Skeletal muscle tissue (tissue), 4 donors: ENCODE results near the gene NTSR2. TPM values are rescaled to one million over a fixed set of nuclear protein-coding genes. Genes with fewer than 3 reads are reported as not detected.
"Not testable (repeated sequence)": the region's sequence is repeated elsewhere in the genome, so short reads cannot be mapped to it uniquely, and the experiment has no call there.

Source experiments
- H3K27ac ChIP-seq: one replicate; pipeline ENCODE4 v1.7.0; 2013; ENCODE audit warnings: mild to moderate bottlenecking, low read depth, low read length, inconsistent platforms
- H3K27me3 ChIP-seq, 3 donors: one replicate each; pipeline ENCODE4 v1.7.0; 2013; ENCODE audit warnings: low read length in 3 of 3; ENCODE audit not compliant: control insufficient read depth in 3 of 3, insufficient read depth in 3 of 3
- H3K36me3 ChIP-seq, 3 donors: one replicate each; pipeline ENCODE4 v1.7.0; 2013; ENCODE audit warnings: low read length in 3 of 3; ENCODE audit not compliant: control insufficient read depth in 3 of 3, insufficient read depth in 3 of 3
- H3K4me1 ChIP-seq, 3 donors: one replicate each; pipeline ENCODE4 v1.7.0; 2013; ENCODE audit warnings: low read length in 3 of 3, mild to moderate bottlenecking in 3 of 3; ENCODE audit not compliant: control insufficient read depth in 3 of 3, insufficient read depth in 3 of 3
- H3K4me3 ChIP-seq, 3 donors: one replicate each; pipeline ENCODE4 v1.7.0; 2013; ENCODE audit warnings: low read length in 3 of 3
- H3K9ac ChIP-seq, 3 donors: one replicate each; pipeline ENCODE4 v1.7.0; 2013; ENCODE audit warnings: low read length in 3 of 3, mild to moderate bottlenecking in 3 of 3, moderate library complexity in 2 of 3, low read depth in 1 of 3
- H3K9me3 ChIP-seq, 3 donors: one replicate each; pipeline ENCODE4 v1.7.0; 2013; ENCODE audit warnings: low read length in 3 of 3; ENCODE audit not compliant: control insufficient read depth in 3 of 3
- total RNA-seq: library from RNA; depleted of rRNA; stranded (reverse); fragments of >200 nt; gene quantifications from one replicate; pipeline ENCODE4 v1.2.3, GENCODE V29; 2014
- donor health status: Osteomylitis.

NTSR2 gene
- total RNA-seq, 1 donor from 2014 or later: not detected

DNA sequence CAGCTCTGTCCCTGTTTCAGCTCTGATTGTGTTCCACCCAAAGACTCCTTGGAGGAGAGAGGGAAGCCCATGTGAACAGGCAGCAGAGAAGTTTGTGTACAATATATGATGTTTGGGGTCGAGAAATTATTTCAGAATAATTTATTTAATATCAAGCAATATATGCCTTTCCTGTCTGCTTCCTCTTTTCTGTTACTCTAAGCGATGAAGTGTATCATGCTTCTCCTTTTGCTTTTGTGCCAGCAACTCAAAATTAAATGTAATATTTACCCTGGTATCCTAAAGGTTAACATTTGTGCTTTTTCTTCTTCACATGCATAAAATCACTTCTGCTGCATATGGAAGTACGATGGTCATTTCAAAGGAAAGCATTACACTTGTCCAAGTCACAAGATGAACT lies 2.4 kb upstream of the NTSR2 start:
- Histone ChIP-seq H3K27ac (no peak overlapping the region), H3K9me3 (no peaks in the 10 kb centered on the region), H3K4me3 (no peak overlapping the region), H3K36me3 (no peaks in the 10 kb centered on the region), H3K9ac (no peak overlapping the region), H3K27me3 (peaks cover 3 to 10% (median 4%) of the 10 kb centered on the region in 3 donors), H3K4me1 (peaks cover 8 to 31% (median 31%) of the 10 kb centered on the region in 3 donors)

- H3K36me3 ChIP-seq: no peaks in the 10 kb centered on the region
- H3K4me3 ChIP-seq: no peak overlapping the region
- no peak overlapping the region for H3K9ac ChIP-seq
- no peak overlapping the region for H3K27ac ChIP-seq
- no peaks in the 10 kb centered on the region for H3K9me3 ChIP-seq
- H3K27me3 ChIP-seq: peaks cover 0 to 10% (median 4%) of the 10 kb centered on the region in 3 donors
- peaks cover 0 to 9% (median 6%) of the 10 kb centered on the region in 3 donors for H3K4me1 ChIP-seq
Measured at GRCh38 chr2:11667866-11668637, 1.9 kb downstream of the NTSR2 start.

DNA sequence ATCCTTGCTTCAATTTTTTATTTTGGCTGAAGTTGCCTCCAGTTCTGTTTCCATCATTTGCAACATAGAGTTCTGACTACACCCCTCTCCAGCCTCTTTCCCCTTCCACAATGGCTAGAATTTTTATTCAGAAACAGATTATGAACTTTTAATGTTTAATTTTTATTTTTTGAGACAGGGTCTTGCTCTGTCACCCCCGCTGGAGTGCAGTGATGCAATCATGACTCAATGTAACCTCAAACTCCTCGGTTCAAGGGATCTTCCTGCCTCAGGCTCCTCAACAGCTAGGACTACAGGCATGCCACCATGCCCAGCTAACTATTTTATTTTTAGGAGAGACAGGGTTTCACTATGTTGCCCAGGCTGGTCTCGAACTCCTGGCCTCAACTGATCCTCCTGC lies 2.8 kb downstream of the NTSR2 start:
- Histone ChIP-seq H3K27me3 (peaks cover 0 to 10% (median 4%) of the 10 kb centered on the region in 3 donors), H3K9me3 (no peaks in the 10 kb centered on the region), H3K4me3 (no peak overlapping the region), H3K27ac (no peak overlapping the region), H3K36me3 (no peaks in the 10 kb centered on the region), H3K4me1 (peaks cover 0 to 9% (median 6%) of the 10 kb centered on the region in 3 donors), H3K9ac (no peak overlapping the region)

DNA sequence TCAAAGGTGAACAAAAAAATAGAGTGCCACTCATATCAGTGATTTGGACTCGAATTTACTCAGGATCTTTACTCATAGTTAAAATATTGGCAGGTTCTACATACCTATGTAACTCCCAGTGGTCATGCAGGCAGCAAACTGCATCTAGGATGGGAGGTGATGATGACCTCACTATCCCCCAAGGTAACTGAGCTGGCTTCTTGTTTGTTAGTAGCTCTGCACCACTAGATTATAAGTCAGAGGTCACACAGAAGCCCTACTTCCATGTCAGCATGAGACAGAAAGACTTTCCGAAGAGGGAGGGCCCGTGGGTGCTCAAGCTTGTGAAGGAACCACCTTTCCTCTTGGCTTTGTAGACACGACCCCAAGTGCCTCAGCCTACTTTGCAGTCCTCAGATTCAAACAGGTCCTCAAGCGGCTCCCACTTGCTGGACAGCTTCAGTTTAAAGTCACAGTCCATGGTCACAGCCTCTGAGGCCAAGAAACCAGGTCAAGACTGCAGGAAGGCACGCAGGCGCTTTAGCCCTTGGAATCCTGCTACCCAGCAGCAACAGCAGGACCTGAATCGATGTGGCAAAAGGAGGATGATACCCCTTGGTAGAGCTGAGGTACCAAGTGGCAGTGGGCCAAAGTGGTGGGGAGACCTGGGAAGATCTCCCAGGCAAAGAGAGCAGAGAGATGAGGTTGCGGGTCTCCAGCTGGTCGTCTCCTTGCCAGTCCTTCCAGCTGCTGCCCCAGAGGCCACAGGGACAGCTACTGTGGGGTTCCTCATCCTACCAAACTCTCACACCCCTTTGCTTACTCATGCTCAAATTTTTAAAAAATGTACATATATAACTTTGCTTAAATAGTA lies 4.3 kb downstream of the NTSR2 start:
- Histone ChIP-seq H3K27me3 (peaks cover 0 to 12% (median 4%) of the 10 kb centered on the region in 3 donors), H3K9me3 (no peaks in the 10 kb centered on the region), H3K4me1 (peaks cover 0 to 9% (median 6%) of the 10 kb centered on the region in 3 donors), H3K9ac (no peak overlapping the region), H3K27ac (no peak overlapping the region), H3K36me3 (no peaks in the 10 kb centered on the region), H3K4me3 (no peak overlapping the region)

DNA sequence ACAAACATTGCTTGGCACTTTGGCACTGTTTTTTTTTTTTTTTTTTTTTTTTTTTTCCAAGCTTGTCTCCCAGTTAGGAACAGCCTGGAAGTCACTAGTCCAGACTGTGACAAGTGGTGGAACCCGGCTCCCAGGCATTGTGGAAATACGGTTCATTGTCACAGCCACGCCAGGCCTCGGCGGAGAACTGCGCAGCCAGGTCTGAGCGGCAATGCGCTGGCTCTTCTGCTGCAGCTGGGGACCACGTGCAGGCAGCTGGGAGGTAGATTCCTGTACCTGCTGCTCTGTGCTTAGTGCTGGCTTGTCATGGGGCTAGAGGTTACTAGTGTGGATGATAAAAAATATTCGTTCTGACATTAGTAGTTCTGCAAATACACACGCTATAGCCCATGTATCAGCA lies 5.0 kb downstream of the NTSR2 start:
- no peaks in the 10 kb centered on the region for H3K9me3 ChIP-seq
- H3K27me3 ChIP-seq: peaks cover 0 to 9% (median 4%) of the 10 kb centered on the region in 3 donors
- no peak overlapping the region for H3K9ac ChIP-seq
- H3K4me1 ChIP-seq: peaks cover 0 to 7% (median 5%) of the 10 kb centered on the region in 3 donors
- no peak overlapping the region for H3K27ac ChIP-seq
- no peaks in the 10 kb centered on the region for H3K36me3 ChIP-seq
- H3K4me3 ChIP-seq: no peak overlapping the region

GRCh38 chr2:11663427-11663826 lies 6.6 kb downstream of the NTSR2 start:
- no peak overlapping the region for H3K9ac ChIP-seq
- H3K4me3 ChIP-seq: no peak overlapping the region
- H3K9me3 ChIP-seq: no peaks in the 10 kb centered on the region
- peaks cover 6 to 14% (median 11%) of the 10 kb centered on the region in 3 donors for H3K4me1 ChIP-seq
- H3K36me3 ChIP-seq: no peaks in the 10 kb centered on the region
- peaks cover 0 to 5% (median 3%) of the 10 kb centered on the region in 3 donors for H3K27me3 ChIP-seq
- H3K27ac ChIP-seq: no peak overlapping the region

DNA sequence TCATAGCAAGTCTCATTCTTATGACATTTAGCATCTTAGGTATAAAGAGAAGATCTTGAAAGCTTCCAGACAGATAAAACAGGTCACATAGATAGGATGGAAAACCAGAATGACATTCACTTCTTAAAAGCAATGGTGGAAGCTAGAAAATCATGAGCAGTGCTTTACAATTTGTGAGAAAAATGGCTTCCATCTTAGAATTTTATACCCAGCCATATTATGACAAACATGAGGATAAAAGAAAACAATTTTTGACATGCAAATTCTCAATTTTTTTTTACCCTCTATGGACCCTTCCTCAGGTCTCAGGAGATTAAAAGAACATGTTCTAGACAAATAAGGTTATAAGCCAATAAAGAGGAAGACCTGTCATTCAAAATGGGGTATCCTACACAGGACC lies 7.1 kb downstream of the NTSR2 start:
- Histone ChIP-seq H3K4me3 (no peak overlapping the region), H3K9ac (no peak overlapping the region), H3K36me3 (no peaks in the 10 kb centered on the region), H3K27ac (no peak overlapping the region), H3K9me3 (no peaks in the 10 kb centered on the region), H3K27me3 (peaks cover 0 to 2% (median 0%) of the 10 kb centered on the region in 3 donors), H3K4me1 (peaks cover 7 to 18% (median 13%) of the 10 kb centered on the region in 3 donors)

- Histone ChIP-seq H3K4me1 (peaks cover 7 to 22% (median 13%) of the 10 kb centered on the region in 3 donors), H3K36me3 (no peaks in the 10 kb centered on the region), H3K27me3 (peaks cover 0 to 2% (median 0%) of the 10 kb centered on the region in 3 donors), H3K9me3 (no peaks in the 10 kb centered on the region), H3K9ac (no peak overlapping the region), H3K27ac (no peak overlapping the region), H3K4me3 (no peak overlapping the region)
Measured at GRCh38 chr2:11661891-11662435, 8.0 kb downstream of the NTSR2 start.

GRCh38 chr2:11660396-11660795 lies 9.6 kb downstream of the NTSR2 start:
- H3K9me3 ChIP-seq, H3K36me3 ChIP-seq, H3K27me3 ChIP-seq, H3K9ac ChIP-seq, H3K4me3 ChIP-seq, H3K27ac ChIP-seq: not testable (repeated sequence)
- peaks cover 7 to 22% (median 13%) of the 10 kb centered on the region in 3 donors for H3K4me1 ChIP-seq
